WTC11 (cell line): ENCODE results near the gene WIZ. TPM values are rescaled to one million over a fixed set of nuclear protein-coding genes. Genes with fewer than 3 reads are reported as not detected.

ENCODE experiments used
- ATAC-seq: fragments of 200-7000 bp; cut with Tn5 transposase; 2 replicates; pipeline ENCODE4 v1.10.0; 2021; ENCODE audit warnings: mild to moderate bottlenecking, moderate library complexity
- CTCF ChIA-PET: fragments of 300-600 bp; sonication (Branson Sonifier 250); formaldehyde crosslinking; loops from one replicate; lab custom pipeline; 2021; ENCODE audit warnings: antibody characterized with exemption; lab: Charles Lee
- POLR2A ChIA-PET: fragments of 350-600 bp; sonication (Branson Sonifier 250); formaldehyde crosslinking; loops from one replicate; lab custom pipeline; 2021; ENCODE audit warnings: antibody characterized with exemption; lab: Charles Lee
- DNase-seq: peaks from one replicate; pipeline ENCODE4 v3.0.0; 2021; ENCODE audit warnings: low spot score
- H3K27ac Mint-ChIP-seq: 2 replicates; pipeline ENCODE4 v1.8.0; 2021; ENCODE audit warnings: mixed read lengths
- H3K27me3 Mint-ChIP-seq: 2 replicates; pipeline ENCODE4 v1.8.0; 2021; ENCODE audit warnings: low read depth, mild to moderate bottlenecking, moderate library complexity, mixed read lengths
- H3K36me3 Mint-ChIP-seq: 2 replicates; pipeline ENCODE4 v1.8.0; 2021; ENCODE audit warnings: mixed read lengths
- H3K4me1 Mint-ChIP-seq: 2 replicates; pipeline ENCODE4 v1.8.0; 2022; ENCODE audit warnings: mixed read lengths
- H3K4me3 Mint-ChIP-seq: 2 replicates; pipeline ENCODE4 v1.8.0; 2021; ENCODE audit warnings: mild to moderate bottlenecking, moderate library complexity, mixed read lengths
- H3K9me3 Mint-ChIP-seq: 2 replicates; pipeline ENCODE4 v1.8.0; 2021; ENCODE audit warnings: mixed read lengths
- ELF4 ChIP-seq: sonication (generic); formaldehyde crosslinking; IDR thresholded peaks from 2 replicates; pipeline ENCODE4 v1.8.1; 2022; ENCODE audit warnings: low read depth, mild to moderate bottlenecking, moderate library complexity, missing genetic modification reagents
- EMX1 ChIP-seq: fragments of 250-450 bp; sonication (Bioruptor Pico); IDR thresholded peaks from 2 replicates; pipeline ENCODE4 v1.8.0; 2021; ENCODE audit warnings: mild to moderate bottlenecking
- GTF2I ChIP-seq: fragments of 250-450 bp; sonication (Bioruptor Pico); conservative IDR thresholded peaks from 2 replicates; pipeline ENCODE4 v1.4.0; 2021; ENCODE audit warnings: mild to moderate bottlenecking
- IRF2 ChIP-seq: sonication (generic); formaldehyde crosslinking; IDR thresholded peaks from 2 replicates; pipeline ENCODE4 v1.8.0; 2022; ENCODE audit warnings: low read depth, missing genetic modification reagents, borderline replicate concordance
- JUN ChIP-seq: sonication (generic); formaldehyde crosslinking; IDR thresholded peaks from 2 replicates; pipeline ENCODE4 v1.8.0; 2023; ENCODE audit warnings: mild to moderate bottlenecking, missing genetic modification reagents
- MXD4 ChIP-seq: fragments of 250-450 bp; sonication (Bioruptor Pico); IDR thresholded peaks from 2 replicates; pipeline ENCODE4 v1.8.0; 2021; ENCODE audit warnings: mild to moderate bottlenecking, moderate library complexity, borderline replicate concordance
- NFE2L1 ChIP-seq: sonication (generic); formaldehyde crosslinking; IDR thresholded peaks from 2 replicates; pipeline ENCODE4 v1.8.1; 2023; ENCODE audit warnings: missing genetic modification reagents
- RORB ChIP-seq: fragments of 250-450 bp; sonication (Bioruptor Pico); IDR thresholded peaks from 2 replicates; pipeline ENCODE4 v1.9.0; 2021; ENCODE audit warnings: mild to moderate bottlenecking
- TCF7 ChIP-seq: sonication (generic); formaldehyde crosslinking; IDR thresholded peaks from 2 replicates; pipeline ENCODE4 v1.8.0; 2022; ENCODE audit warnings: mild to moderate bottlenecking, low read depth, missing genetic modification reagents, moderate library complexity
- TEAD4 ChIP-seq: sonication (generic); formaldehyde crosslinking; IDR thresholded peaks from 2 replicates; pipeline ENCODE4 v1.8.0; 2022; ENCODE audit warnings: mild to moderate bottlenecking, missing genetic modification reagents
- TP53 ChIP-seq: sonication (generic); formaldehyde crosslinking; IDR thresholded peaks from 2 replicates; pipeline ENCODE4 v1.8.1; 2023; ENCODE audit warnings: mild to moderate bottlenecking, missing genetic modification reagents
- ZBTB21 ChIP-seq: sonication (generic); formaldehyde crosslinking; IDR thresholded peaks from 2 replicates; pipeline ENCODE4 v1.8.1; 2023; ENCODE audit warnings: mild to moderate bottlenecking, missing genetic modification reagents, borderline replicate concordance
- ZNF121 ChIP-seq: sonication (generic); formaldehyde crosslinking; IDR thresholded peaks from 2 replicates; pipeline ENCODE4 v1.8.0; 2023; ENCODE audit warnings: missing genetic modification reagents
- ZNF138 ChIP-seq: sonication (generic); formaldehyde crosslinking; conservative IDR thresholded peaks from 2 replicates; pipeline ENCODE4 v1.8.1; 2022; ENCODE audit warnings: mild to moderate bottlenecking, moderate library complexity, missing genetic modification reagents
- ZNF263 ChIP-seq: sonication (generic); formaldehyde crosslinking; IDR thresholded peaks from 2 replicates; pipeline ENCODE4 v1.8.1; 2022; ENCODE audit warnings: low read depth, mild to moderate bottlenecking, moderate library complexity, missing genetic modification reagents
- ZNF396 ChIP-seq: fragments of 250-450 bp; sonication (Bioruptor Pico); IDR thresholded peaks from 2 replicates; pipeline ENCODE4 v1.8.0; 2021; ENCODE audit warnings: mild to moderate bottlenecking, moderate library complexity, borderline replicate concordance
- total RNA-seq: library from RNA; stranded (reverse); gene quantifications from 3 replicates; pipeline ENCODE4 v1.2.3, GENCODE V29; 2021
- TF ChIP-seq, protein P1 (sequence below): fragments of 250-450 bp; sonication (Bioruptor Pico); IDR thresholded peaks from 2 replicates; pipeline ENCODE4 v2.1.2; 2022; ENCODE audit warnings: mild to moderate bottlenecking, moderate library complexity
- TF ChIP-seq, protein P2 (sequence below): sonication (generic); formaldehyde crosslinking; IDR thresholded peaks from 2 replicates; pipeline ENCODE4 v1.8.0; 2022; ENCODE audit warnings: mild to moderate bottlenecking, missing genetic modification reagents
- TF ChIP-seq, protein P3 (sequence below): sonication (generic); formaldehyde crosslinking; IDR thresholded peaks from 2 replicates; pipeline ENCODE4 v1.8.1; 2023; ENCODE audit warnings: mild to moderate bottlenecking, missing genetic modification reagents, moderate library complexity
- TF ChIP-seq, protein P4 (sequence below): sonication (generic); formaldehyde crosslinking; IDR thresholded peaks from 2 replicates; pipeline ENCODE4 v1.8.0; 2022; ENCODE audit warnings: mild to moderate bottlenecking, missing genetic modification reagents
- TF ChIP-seq, protein P5 (sequence below): sonication (generic); formaldehyde crosslinking; IDR thresholded peaks from 2 replicates; pipeline ENCODE4 v1.8.1; 2023; ENCODE audit warnings: mild to moderate bottlenecking, missing genetic modification reagents, moderate library complexity
- TF ChIP-seq, protein P6 (sequence below): fragments of 250-450 bp; sonication (Bioruptor Pico); IDR thresholded peaks from 2 replicates; pipeline ENCODE4 v1.9.0; 2021; ENCODE audit warnings: mild to moderate bottlenecking
- TF ChIP-seq, protein P7 (sequence below): sonication (generic); formaldehyde crosslinking; conservative IDR thresholded peaks from 2 replicates; pipeline ENCODE4 v1.8.1; 2023; ENCODE audit warnings: mild to moderate bottlenecking, low read depth, missing genetic modification reagents, moderate library complexity
- TF ChIP-seq, protein P8 (sequence below): fragments of 250-450 bp; sonication (Bioruptor Pico); conservative IDR thresholded peaks from 2 replicates; pipeline ENCODE4 v1.9.0; 2021; ENCODE audit warnings: mild to moderate bottlenecking
- TF ChIP-seq, protein P9 (sequence below): sonication (generic); formaldehyde crosslinking; conservative IDR thresholded peaks from 2 replicates; pipeline ENCODE4 v1.8.1; 2022; ENCODE audit warnings: mild to moderate bottlenecking, missing genetic modification reagents

The WIZ gene
- total RNA-seq, 1 experiment from 2014 or later, result 43.9 TPM

DNA sequence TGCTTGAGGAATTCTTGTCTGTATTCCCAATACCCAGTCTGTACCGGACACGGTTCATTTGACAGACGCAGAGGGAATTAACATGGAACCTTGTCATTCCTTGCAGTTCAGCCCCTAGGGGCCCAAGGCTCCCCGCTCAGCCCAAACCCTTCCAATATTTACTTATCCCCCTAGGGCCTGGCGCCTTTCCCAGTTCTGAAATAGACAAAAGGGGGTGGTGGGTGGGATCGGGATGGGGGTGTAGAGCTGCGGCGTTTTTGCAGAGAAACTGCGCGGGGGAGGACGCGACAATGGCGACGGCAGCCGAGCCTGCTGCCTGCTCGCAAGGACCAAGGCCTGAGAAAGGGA lies 31.6 kb downstream of the WIZ start:
- ChIA-PET POLR2A (interaction anchor here (0.6 to 2.6 kb wide), 13 partner anchors 15 to 783 kb away, joined by 3 to 31 read pairs (median 4); partner anchors contain the start of genes AKAP8 and FAM32A), CTCF (interaction anchor here (0.7 to 5.8 kb wide), 15 partner anchors 15 to 767 kb away, joined by 4 to 128 read pairs (median 6); partner anchors contain the start of genes AKAP8, FAM32A and RAB8A)
- Mint-ChIP-seq H3K27ac (peak overlapping the region; percentile 69), H3K4me1 (peaks cover 17% of the 10 kb centered on the region), H3K36me3 (peaks cover 28% of the 10 kb centered on the region), H3K27me3 (no peaks in the 10 kb centered on the region), H3K9me3 (0 out of 2 replicates have a peak, but pooled peaks cover 5% of the 10 kb centered on the region), H3K4me3 (peak overlapping the region; percentile 95)
- no peak for TF ChIP-seq ZNF396 (CRISPR knock-in tag)
- TF ChIP-seq, protein P1, sequence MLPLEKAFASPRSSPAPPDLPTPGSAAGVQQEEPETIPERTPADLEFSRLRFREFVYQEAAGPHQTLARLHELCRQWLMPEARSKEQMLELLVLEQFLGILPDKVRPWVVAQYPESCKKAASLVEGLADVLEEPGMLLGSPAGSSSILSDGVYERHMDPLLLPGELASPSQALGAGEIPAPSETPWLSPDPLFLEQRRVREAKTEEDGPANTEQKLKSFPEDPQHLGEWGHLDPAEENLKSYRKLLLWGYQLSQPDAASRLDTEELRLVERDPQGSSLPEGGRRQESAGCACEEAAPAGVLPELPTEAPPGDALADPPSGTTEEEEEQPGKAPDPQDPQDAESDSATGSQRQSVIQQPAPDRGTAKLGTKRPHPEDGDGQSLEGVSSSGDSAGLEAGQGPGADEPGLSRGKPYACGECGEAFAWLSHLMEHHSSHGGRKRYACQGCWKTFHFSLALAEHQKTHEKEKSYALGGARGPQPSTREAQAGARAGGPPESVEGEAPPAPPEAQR (CRISPR knock-in tag), result no peak
- TF ChIP-seq ZNF138 (CRISPR knock-in tag), result no peak
- TF ChIP-seq RORB (CRISPR knock-in tag), result no peak
- TF ChIP-seq EMX1, result no peak
- no peak for TF ChIP-seq TCF7 (CRISPR knock-in tag)
- no peak for TF ChIP-seq ZNF121 (CRISPR knock-in tag)
- TF ChIP-seq, protein P2, sequence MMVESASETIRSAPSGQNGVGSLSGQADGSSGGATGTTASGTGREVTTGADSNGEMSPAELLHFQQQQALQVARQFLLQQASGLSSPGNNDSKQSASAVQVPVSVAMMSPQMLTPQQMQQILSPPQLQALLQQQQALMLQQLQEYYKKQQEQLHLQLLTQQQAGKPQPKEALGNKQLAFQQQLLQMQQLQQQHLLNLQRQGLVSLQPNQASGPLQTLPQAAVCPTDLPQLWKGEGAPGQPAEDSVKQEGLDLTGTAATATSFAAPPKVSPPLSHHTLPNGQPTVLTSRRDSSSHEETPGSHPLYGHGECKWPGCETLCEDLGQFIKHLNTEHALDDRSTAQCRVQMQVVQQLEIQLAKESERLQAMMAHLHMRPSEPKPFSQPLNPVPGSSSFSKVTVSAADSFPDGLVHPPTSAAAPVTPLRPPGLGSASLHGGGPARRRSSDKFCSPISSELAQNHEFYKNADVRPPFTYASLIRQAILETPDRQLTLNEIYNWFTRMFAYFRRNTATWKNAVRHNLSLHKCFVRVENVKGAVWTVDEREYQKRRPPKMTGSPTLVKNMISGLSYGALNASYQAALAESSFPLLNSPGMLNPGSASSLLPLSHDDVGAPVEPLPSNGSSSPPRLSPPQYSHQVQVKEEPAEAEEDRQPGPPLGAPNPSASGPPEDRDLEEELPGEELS, result no peak
- TF ChIP-seq, protein P3, sequence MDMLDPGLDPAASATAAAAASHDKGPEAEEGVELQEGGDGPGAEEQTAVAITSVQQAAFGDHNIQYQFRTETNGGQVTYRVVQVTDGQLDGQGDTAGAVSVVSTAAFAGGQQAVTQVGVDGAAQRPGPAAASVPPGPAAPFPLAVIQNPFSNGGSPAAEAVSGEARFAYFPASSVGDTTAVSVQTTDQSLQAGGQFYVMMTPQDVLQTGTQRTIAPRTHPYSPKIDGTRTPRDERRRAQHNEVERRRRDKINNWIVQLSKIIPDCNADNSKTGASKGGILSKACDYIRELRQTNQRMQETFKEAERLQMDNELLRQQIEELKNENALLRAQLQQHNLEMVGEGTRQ (CRISPR knock-in tag), result no peak
- no peak for TF ChIP-seq JUN (CRISPR knock-in tag)
- TF ChIP-seq IRF2 (CRISPR knock-in tag), result no peak
- TF ChIP-seq ZNF263, result no peak
- no peak for TF ChIP-seq ZBTB21
- TF ChIP-seq ELF4 (CRISPR knock-in tag), result no peak
- ATAC-seq (no peak), DNase-seq (no peak)

DNA sequence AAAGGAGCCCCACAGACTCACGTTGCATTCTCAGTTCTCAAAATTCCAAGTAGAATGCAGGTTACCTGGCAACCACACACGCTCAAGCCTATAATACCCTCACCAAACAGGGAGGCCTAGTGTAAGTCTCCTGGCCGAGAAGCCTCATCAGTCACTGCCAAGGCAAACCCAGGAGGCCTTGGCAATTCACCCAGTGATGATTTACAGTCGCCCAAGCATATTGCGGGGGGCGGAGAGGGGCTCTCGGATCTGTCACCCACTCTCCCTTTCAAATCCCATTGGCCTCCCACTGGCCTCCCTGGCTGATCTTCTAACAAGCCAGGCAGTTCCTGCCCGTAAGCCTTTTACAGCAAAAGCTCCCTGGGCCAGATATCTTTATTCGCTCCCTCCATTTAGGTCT lies 32.1 kb downstream of the WIZ start:
- H3K9me3 Mint-ChIP-seq, result 0 out of 2 replicates have a peak, but pooled peaks cover 5% of the 10 kb centered on the region
- peak overlapping the region; percentile 95 for H3K4me3 Mint-ChIP-seq
- POLR2A ChIA-PET, result interaction anchor here (1.3 kb wide), 1 partner anchor 16 kb away, joined by 4 read pairs; no protein-coding TSS in a partner anchor
- CTCF ChIA-PET, result interaction anchor here (0.7 to 5.8 kb wide), 2 partner anchors 137 to 149 kb away, joined by 4 to 128 read pairs; no protein-coding TSS in a partner anchor
- ATAC-seq, result no peak
- H3K36me3 Mint-ChIP-seq, result peaks cover 23% of the 10 kb centered on the region
- H3K27ac Mint-ChIP-seq, result peak overlapping the region; percentile 69
- no peaks in the 10 kb centered on the region for H3K27me3 Mint-ChIP-seq
- TF ChIP-seq, protein P4, sequence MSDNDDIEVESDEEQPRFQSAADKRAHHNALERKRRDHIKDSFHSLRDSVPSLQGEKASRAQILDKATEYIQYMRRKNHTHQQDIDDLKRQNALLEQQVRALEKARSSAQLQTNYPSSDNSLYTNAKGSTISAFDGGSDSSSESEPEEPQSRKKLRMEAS (CRISPR knock-in tag), result no peak
- TF ChIP-seq MXD4, result no peak
- TF ChIP-seq, protein P5, sequence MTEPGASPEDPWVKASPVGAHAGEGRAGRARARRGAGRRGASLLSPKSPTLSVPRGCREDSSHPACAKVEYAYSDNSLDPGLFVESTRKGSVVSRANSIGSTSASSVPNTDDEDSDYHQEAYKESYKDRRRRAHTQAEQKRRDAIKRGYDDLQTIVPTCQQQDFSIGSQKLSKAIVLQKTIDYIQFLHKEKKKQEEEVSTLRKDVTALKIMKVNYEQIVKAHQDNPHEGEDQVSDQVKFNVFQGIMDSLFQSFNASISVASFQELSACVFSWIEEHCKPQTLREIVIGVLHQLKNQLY, result no peak
- TF ChIP-seq, protein P6, sequence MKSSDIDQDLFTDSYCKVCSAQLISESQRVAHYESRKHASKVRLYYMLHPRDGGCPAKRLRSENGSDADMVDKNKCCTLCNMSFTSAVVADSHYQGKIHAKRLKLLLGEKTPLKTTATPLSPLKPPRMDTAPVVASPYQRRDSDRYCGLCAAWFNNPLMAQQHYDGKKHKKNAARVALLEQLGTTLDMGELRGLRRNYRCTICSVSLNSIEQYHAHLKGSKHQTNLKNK (CRISPR knock-in tag), result no peak
- no peak for TF ChIP-seq NFE2L1 (CRISPR knock-in tag)
- TF ChIP-seq, protein P7, sequence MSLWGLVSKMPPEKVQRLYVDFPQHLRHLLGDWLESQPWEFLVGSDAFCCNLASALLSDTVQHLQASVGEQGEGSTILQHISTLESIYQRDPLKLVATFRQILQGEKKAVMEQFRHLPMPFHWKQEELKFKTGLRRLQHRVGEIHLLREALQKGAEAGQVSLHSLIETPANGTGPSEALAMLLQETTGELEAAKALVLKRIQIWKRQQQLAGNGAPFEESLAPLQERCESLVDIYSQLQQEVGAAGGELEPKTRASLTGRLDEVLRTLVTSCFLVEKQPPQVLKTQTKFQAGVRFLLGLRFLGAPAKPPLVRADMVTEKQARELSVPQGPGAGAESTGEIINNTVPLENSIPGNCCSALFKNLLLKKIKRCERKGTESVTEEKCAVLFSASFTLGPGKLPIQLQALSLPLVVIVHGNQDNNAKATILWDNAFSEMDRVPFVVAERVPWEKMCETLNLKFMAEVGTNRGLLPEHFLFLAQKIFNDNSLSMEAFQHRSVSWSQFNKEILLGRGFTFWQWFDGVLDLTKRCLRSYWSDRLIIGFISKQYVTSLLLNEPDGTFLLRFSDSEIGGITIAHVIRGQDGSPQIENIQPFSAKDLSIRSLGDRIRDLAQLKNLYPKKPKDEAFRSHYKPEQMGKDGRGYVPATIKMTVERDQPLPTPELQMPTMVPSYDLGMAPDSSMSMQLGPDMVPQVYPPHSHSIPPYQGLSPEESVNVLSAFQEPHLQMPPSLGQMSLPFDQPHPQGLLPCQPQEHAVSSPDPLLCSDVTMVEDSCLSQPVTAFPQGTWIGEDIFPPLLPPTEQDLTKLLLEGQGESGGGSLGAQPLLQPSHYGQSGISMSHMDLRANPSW, result no peak
- TF ChIP-seq GTF2I (CRISPR knock-in tag), result no peak
- no peak for TF ChIP-seq ZNF396 (CRISPR knock-in tag)
- TF ChIP-seq, protein P8, sequence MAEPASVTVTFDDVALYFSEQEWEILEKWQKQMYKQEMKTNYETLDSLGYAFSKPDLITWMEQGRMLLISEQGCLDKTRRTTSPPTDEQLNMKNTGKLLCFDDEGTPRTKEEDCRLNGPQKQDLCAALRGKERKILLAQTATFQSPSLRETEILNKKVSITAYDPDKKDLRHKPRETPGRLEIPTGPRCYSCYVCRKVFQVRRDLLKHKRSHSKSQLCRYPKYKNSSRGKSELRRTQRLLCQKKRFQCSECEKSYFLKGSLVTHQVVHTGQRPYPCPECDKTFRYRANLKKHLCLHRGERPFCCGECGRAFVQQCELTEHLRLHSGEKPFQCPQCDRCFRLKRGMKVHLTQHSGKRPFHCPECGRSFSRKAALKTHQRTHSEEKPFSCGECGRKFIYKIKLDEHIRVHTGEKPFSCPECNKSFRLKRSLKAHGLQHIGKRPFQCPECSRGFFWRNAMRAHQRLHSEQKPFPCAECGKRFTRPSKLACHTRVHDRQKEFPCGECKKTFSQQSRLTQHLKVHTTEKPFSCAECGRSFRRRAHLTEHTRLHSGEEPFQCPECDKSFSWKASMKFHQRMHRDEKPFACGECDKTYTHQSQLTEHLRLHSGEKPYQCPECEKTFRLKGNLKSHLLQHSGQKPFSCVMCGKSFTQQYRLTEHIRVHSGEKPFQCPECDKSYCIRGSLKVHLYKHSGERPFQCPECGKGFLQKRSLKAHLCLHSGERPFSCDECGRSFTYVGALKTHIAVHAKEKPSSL (CRISPR knock-in tag), result no peak
- TF ChIP-seq, protein P9, sequence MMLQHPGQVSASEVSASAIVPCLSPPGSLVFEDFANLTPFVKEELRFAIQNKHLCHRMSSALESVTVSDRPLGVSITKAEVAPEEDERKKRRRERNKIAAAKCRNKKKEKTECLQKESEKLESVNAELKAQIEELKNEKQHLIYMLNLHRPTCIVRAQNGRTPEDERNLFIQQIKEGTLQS, result no peak
- TF ChIP-seq TEAD4 (CRISPR knock-in tag), result no peak
- no peak for TF ChIP-seq TP53 (CRISPR knock-in tag)
- H3K4me1 Mint-ChIP-seq, result peaks cover 17% of the 10 kb centered on the region
- no peak for DNase-seq
